ENCODE measurements around the gene ZBTB49.

ZBTB49 gene

GRCh38 chr4:4268776-4269175 is 21.3 kb upstream of the ZBTB49 start:
- Histone ChIP-seq H2AFZ (ENCODE audit: low read length) (no peak overlapping the region), H3K9me3 (ENCODE audit: low read length) (no peaks in the 10 kb centered on the region), H3F3A (ENCODE audit: insufficient read depth, low read length) (no peaks in the 10 kb centered on the region), H3K4me1 (ENCODE audit: insufficient read depth, low read length, severe bottlenecking) (no peaks in the 10 kb centered on the region), H3K4me2 (ENCODE audit: low read length) (no peak overlapping the region), H3K4me3 (ENCODE audit: low read depth, low read length, poor library complexity, severe bottlenecking) (no peak overlapping the region), H3K79me2 (ENCODE audit: insufficient read depth, low read length) (no peaks in the 10 kb centered on the region), H3K9ac (ENCODE audit: low read length) (no peak overlapping the region), H3K27me3 (ENCODE audit: insufficient read depth, low read length) (no peaks in the 10 kb centered on the region), H3K36me3 (ENCODE audit: insufficient read depth, low read length) (peaks cover 49% of the 10 kb centered on the region), H3K9me2 (ENCODE audit: low read depth, low read length) (no peaks in the 10 kb centered on the region), H3K27ac (ENCODE audit: low read depth, low read length, poor library complexity, severe bottlenecking) (no peak overlapping the region), H4K20me1 (ENCODE audit: insufficient read depth, low read length) (no peaks in the 10 kb centered on the region)
- TF ChIP-seq EZH2 (IDR thresholded peaks at IDR 0.05; ENCODE audit: borderline replicate concordance, low read length), result no peak
- no peak for TF ChIP-seq CTCF (IDR thresholded peaks at IDR 0.05; ENCODE audit: low read length)

DNA sequence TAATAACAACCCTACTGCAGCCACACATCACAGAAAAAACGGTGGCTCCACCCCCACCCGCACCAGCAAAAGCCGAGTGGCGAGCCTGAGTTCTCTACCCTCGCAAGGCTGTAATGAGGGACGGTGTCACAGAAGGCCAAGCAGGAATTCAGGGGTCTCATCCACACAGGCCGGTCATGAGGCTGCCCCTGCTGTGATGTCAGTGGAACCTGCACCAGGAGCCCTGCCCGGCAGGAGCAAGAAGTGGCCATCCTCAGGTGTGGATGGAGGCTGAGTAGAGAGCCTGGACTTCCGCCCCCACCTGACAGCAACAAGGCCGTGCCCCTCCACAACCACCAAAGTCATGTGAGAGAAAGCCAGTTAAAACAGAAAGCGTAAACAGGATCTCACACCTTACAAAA is 20.7 kb upstream of the ZBTB49 start:
- no peak overlapping the region for H3K4me2 ChIP-seq (ENCODE audit: low read length)
- H4K20me1 ChIP-seq (ENCODE audit: insufficient read depth, low read length), result no peaks in the 10 kb centered on the region
- no peaks in the 10 kb centered on the region for H3K4me1 ChIP-seq (ENCODE audit: insufficient read depth, low read length, severe bottlenecking)
- no peaks in the 10 kb centered on the region for H3K27me3 ChIP-seq (ENCODE audit: insufficient read depth, low read length)
- H3F3A ChIP-seq (ENCODE audit: insufficient read depth, low read length), result no peaks in the 10 kb centered on the region
- peaks cover 50% of the 10 kb centered on the region for H3K36me3 ChIP-seq (ENCODE audit: insufficient read depth, low read length)
- H3K79me2 ChIP-seq (ENCODE audit: insufficient read depth, low read length), result no peaks in the 10 kb centered on the region
- no peak overlapping the region for H3K9ac ChIP-seq (ENCODE audit: low read length)
- H3K9me3 ChIP-seq (ENCODE audit: low read length), result no peaks in the 10 kb centered on the region
- no peak overlapping the region for H3K4me3 ChIP-seq (ENCODE audit: low read depth, low read length, poor library complexity, severe bottlenecking)
- no peaks in the 10 kb centered on the region for H3K9me2 ChIP-seq (ENCODE audit: low read depth, low read length)
- TF ChIP-seq CTCF (IDR thresholded peaks at IDR 0.05; ENCODE audit: low read length) (no peak), EZH2 (IDR thresholded peaks at IDR 0.05; ENCODE audit: borderline replicate concordance, low read length) (no peak)
- no peak overlapping the region for H3K27ac ChIP-seq (ENCODE audit: low read depth, low read length, poor library complexity, severe bottlenecking)
- H2AFZ ChIP-seq (ENCODE audit: low read length), result no peak overlapping the region

DNA sequence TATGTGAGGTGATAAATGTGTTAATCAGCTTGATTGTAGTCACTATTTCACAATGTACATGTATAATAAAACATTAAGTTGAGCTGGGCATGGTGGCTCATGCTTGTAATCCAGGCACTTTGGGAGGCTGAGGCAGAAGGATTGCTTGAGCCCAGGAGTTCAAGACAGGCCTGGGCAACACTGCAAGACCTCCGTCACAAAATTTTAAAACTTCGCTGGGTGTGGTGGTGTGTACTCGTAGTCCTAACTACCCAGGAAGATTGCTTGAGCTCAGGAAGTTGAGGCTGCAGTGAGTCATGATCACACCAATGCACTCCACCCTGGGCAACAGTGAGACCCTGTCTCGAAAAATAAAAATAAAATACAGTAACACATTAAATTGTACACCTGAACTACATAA is 20.2 kb upstream of the ZBTB49 start:
- H3K36me3 ChIP-seq (ENCODE audit: insufficient read depth, low read length), result peaks cover 55% of the 10 kb centered on the region

More for the DNA sequence above, 20.2 kb upstream of the ZBTB49 start:
- H3K4me2 ChIP-seq (ENCODE audit: low read length), result no peak overlapping the region
- no peaks in the 10 kb centered on the region for H4K20me1 ChIP-seq (ENCODE audit: insufficient read depth, low read length)
- no peaks in the 10 kb centered on the region for H3K79me2 ChIP-seq (ENCODE audit: insufficient read depth, low read length)
- no peaks in the 10 kb centered on the region for H3F3A ChIP-seq (ENCODE audit: insufficient read depth, low read length)
- H3K4me3 ChIP-seq (ENCODE audit: low read depth, low read length, poor library complexity, severe bottlenecking), result no peak overlapping the region
- H2AFZ ChIP-seq (ENCODE audit: low read length), result no peak overlapping the region
- H3K9me3 ChIP-seq (ENCODE audit: low read length), result no peaks in the 10 kb centered on the region
- H3K4me1 ChIP-seq (ENCODE audit: insufficient read depth, low read length, severe bottlenecking), result no peaks in the 10 kb centered on the region
- no peak for TF ChIP-seq EZH2 (IDR thresholded peaks at IDR 0.05; ENCODE audit: borderline replicate concordance, low read length)
- TF ChIP-seq CTCF (IDR thresholded peaks at IDR 0.05; ENCODE audit: low read length), result no peak
- H3K27me3 ChIP-seq (ENCODE audit: insufficient read depth, low read length), result no peaks in the 10 kb centered on the region
- H3K9me2 ChIP-seq (ENCODE audit: low read depth, low read length), result no peaks in the 10 kb centered on the region
- H3K9ac ChIP-seq (ENCODE audit: low read length), result no peak overlapping the region
- H3K27ac ChIP-seq (ENCODE audit: low read depth, low read length, poor library complexity, severe bottlenecking), result no peak overlapping the region
